HCT116 (cell line): Measurements from ENCODE around the gene AHI1.

ENCODE experiments used
- EZH2phosphoT487 ChIP-seq: fragments of 200-600 bp; IDR thresholded peaks from 2 replicates; pipeline ENCODE4 v1.6.1; 2018; ENCODE audit warnings: antibody characterized with exemption, borderline replicate concordance
- POLR2A ChIP-seq: IDR thresholded peaks from 2 replicates; pipeline ENCODE4 v1.7.0; 2011; ENCODE audit warnings: borderline replicate concordance; ENCODE audit not compliant: insufficient read depth, insufficient read length; ENCODE audit errors: extremely low read depth
- TF ChIP-seq, protein P1 (sequence below), 3 experiments: fragments of 200-600 bp in 1 of 3; sonication (generic) in 1 of 3; IDR thresholded peaks in 2 of 3; conservative IDR thresholded peaks in 1 of 3; 2 replicates each; pipeline ENCODE4 v1.5.1; 2012 to 2017; ENCODE audit warnings: low read depth in 2 of 3, low read length in 2 of 3, antibody characterized with exemption in 1 of 3, borderline replicate concordance in 1 of 3, control low read depth in 1 of 3, mild to moderate bottlenecking in 1 of 3, mixed read lengths in 1 of 3, mixed run types in 1 of 3, moderate library complexity in 1 of 3; ENCODE audit not compliant: insufficient read depth in 1 of 3
- TF ChIP-seq, protein P2 (sequence below): IDR thresholded peaks from 2 replicates; pipeline ENCODE4 v1.6.1; 2012

DNA sequence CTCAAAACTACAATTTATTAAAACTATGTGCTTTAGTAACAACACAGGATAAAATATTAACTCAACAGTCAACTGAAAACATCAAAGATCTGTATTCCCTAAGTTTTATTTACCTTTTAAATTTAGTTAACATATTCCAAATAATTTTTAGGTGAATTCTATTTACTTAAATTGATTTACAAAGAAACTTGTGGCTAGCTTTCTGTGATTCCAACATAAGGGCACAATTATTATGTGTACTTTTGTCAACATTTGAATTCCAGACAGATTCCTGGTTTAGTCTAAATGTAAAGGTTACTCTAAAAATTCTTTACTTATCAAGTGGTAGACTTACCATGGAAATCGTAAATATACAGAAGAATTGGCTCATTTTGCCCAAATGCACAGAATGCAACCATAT is 70.7 kb downstream of the AHI1 start:
- TF ChIP-seq, protein P1, sequence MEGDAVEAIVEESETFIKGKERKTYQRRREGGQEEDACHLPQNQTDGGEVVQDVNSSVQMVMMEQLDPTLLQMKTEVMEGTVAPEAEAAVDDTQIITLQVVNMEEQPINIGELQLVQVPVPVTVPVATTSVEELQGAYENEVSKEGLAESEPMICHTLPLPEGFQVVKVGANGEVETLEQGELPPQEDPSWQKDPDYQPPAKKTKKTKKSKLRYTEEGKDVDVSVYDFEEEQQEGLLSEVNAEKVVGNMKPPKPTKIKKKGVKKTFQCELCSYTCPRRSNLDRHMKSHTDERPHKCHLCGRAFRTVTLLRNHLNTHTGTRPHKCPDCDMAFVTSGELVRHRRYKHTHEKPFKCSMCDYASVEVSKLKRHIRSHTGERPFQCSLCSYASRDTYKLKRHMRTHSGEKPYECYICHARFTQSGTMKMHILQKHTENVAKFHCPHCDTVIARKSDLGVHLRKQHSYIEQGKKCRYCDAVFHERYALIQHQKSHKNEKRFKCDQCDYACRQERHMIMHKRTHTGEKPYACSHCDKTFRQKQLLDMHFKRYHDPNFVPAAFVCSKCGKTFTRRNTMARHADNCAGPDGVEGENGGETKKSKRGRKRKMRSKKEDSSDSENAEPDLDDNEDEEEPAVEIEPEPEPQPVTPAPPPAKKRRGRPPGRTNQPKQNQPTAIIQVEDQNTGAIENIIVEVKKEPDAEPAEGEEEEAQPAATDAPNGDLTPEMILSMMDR (IDR thresholded peaks at IDR 0.05 in 2 of 3, conservative IDR thresholded peaks at IDR 0.05 in 1 of 3; ENCODE audit: borderline replicate concordance in 1 of 3, insufficient read depth in 1 of 3, low read depth in 2 of 3, low read length in 2 of 3): no peak
- TF ChIP-seq POLR2A (no peak), EZH2phosphoT487 (no peak)
- TF ChIP-seq, protein P2, sequence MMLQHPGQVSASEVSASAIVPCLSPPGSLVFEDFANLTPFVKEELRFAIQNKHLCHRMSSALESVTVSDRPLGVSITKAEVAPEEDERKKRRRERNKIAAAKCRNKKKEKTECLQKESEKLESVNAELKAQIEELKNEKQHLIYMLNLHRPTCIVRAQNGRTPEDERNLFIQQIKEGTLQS: no peak
